ENCODE results near the gene DGKG.
A peak's percentile ranks its signal among the peaks of the same experiment; 100 is the strongest.

DGKG gene

GRCh38 chr3:186367631-186368030 lies 5.6 kb upstream of the DGKG start:
- no peak overlapping the region for H3K4me3 ChIP-seq (ENCODE audit: low read depth, low read length)
- TF ChIP-seq CTCF (IDR thresholded peaks at IDR 0.05; ENCODE audit: borderline replicate concordance, insufficient read depth, low read depth, low read length): no peak

- TF ChIP-seq CTCF (IDR thresholded peaks at IDR 0.05; ENCODE audit: borderline replicate concordance, insufficient read depth, low read depth, low read length): no peak
Measured at GRCh38 chr3:186366206-186366605, 4.2 kb upstream of the DGKG start.

DNA sequence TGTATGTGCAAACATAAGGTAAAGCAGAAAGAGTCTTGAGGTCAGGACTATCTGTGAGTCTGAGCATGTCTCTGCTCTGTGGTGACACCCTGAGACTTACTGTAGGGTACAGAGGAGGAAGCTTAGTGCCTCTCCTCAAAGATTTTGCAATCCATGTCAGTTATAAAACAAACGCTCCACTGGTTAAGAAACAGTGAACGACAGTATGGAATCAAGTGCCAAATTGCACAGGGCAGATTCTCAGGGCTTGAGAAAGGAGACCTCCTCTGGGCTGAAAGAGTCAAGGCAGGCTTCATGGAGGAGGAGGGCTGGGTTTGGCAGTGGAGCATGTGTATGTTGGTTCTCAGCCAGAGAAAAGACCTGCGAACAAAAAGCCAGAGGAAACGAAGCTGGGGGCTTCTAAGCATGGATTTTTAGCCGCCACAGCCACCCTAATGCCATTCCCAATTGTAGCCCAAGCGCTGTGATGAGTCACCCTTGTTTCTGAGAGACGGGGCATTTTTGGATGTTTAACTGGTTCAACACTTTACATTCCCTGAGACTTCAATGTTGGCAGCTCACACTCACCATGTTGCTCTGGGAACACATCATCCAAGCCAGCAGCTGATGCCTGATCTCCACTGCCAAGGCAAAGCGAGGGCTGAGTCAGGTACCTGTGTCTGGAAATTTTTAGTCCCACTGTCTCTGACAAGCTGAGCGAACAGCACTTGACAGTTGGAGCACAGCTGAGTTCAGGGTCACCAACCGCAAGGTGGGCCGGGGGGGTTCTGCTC lies 3.4 kb upstream of the DGKG start:
- H3K4me3 ChIP-seq (ENCODE audit: low read depth, low read length): no peak overlapping the region
- no peak for TF ChIP-seq CTCF (IDR thresholded peaks at IDR 0.05; ENCODE audit: borderline replicate concordance, insufficient read depth, low read depth, low read length)

More at GRCh38 chr3:186366206-186366605, 4.2 kb upstream of the DGKG start:
- no peak overlapping the region for H3K4me3 ChIP-seq (ENCODE audit: low read depth, low read length)

- H3K4me3 ChIP-seq (ENCODE audit: low read depth, low read length): no peak overlapping the region
- no peak for TF ChIP-seq CTCF (IDR thresholded peaks at IDR 0.05; ENCODE audit: borderline replicate concordance, insufficient read depth, low read depth, low read length)
Measured at GRCh38 chr3:186362988-186363387, 954 bp upstream of the DGKG start.

GRCh38 chr3:186362537-186362842 lies 456 bp upstream of the DGKG start:
- H3K4me3 ChIP-seq (ENCODE audit: low read depth, low read length): peak overlapping the region; percentile 48

DNA sequence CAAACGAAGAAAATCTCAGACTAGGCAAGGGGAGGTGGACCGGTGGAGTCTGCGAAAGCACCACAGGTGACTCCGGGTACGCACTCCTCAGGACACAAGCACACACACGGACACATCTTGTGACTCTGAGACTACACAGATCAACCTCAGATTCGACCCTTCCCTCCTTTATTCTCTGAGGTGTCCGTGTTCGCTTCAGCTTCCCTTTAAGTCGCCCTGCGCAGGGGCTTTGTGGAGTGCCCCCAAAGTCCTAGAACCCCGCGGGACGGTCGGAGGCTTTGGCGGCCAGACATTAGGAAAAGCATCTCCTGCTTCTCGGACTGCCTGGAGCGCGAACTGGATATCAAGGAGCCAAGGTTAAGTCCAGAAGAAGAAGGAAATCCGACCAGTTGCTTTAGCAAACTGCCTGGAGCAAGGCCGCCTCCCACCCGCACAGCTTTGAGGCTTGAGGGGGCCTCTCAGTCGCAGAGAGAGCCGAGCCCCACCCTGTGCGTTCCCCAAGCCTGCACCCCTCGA lies 730 bp downstream of the DGKG start:
- no peak for TF ChIP-seq CTCF (IDR thresholded peaks at IDR 0.05; ENCODE audit: borderline replicate concordance, insufficient read depth, low read depth, low read length)

More at GRCh38 chr3:186362537-186362842, 456 bp upstream of the DGKG start:
- no peak for TF ChIP-seq CTCF (IDR thresholded peaks at IDR 0.05; ENCODE audit: borderline replicate concordance, insufficient read depth, low read depth, low read length)

DNA sequence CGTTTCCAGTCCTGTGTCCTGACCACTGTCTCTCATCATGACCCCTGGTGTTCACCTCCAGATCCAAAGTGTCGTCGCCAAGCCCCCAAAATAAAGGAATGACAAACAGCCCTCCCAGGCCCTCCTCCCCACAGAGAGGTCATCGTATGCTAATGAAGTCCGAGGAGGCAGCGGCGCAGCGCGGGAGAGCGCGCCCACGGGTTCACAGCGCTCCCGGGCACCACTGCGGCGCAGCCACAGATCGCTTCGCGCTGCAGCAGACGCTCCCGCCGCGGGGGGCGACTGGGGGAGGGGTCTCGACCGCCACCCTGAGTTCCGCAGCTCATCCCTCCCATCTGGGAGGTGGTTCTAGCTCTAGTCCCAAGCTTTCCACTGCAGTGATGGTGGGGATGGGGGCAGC lies 1.3 kb downstream of the DGKG start:
- TF ChIP-seq CTCF (IDR thresholded peaks at IDR 0.05; ENCODE audit: borderline replicate concordance, insufficient read depth, low read depth, low read length): no peak
- H3K4me3 ChIP-seq (ENCODE audit: low read depth, low read length): no peak overlapping the region

More for the DNA sequence above, 730 bp downstream of the DGKG start:
- H3K4me3 ChIP-seq (ENCODE audit: low read depth, low read length): peak overlapping the region; percentile 48
